ENCODE data around the gene ORC1. TPM values are rescaled to one million over a fixed set of nuclear protein-coding genes. Genes with fewer than 3 reads are reported as not detected.

ORC1 gene
- total RNA-seq, 1 experiment from 2014 or later, result 14.0 TPM

DNA sequence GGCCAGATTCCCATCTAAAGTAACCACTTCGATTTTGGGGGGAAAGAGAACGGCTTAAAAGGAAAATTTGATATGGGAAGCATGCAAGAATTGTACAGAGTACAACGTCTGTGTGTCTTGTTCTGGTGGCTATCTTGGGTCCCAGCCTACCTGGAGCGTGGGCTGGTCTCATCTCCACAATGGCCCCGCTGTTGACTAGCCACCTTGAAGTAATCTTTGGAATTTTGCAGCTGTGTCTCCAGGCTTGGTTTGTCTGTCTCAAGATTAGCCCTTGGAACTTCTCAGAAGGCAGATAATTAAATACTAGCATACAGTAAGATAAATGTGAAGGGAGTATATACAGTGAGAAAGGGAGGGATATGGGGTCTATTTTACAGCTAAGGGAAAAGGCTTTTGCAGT, 37.0 kb downstream of the ORC1 start:
- BruUV-seq (replicated peaks), result no TSS peak
- H3K4me3 Mint-ChIP-seq (ENCODE audit: unreplicated experiment), result peak overlapping the region; percentile 96
- ChIA-PET POLR2A (no interaction called here), CTCF (interaction anchor here (1.2 to 2.6 kb wide), 2 partner anchors 18 to 37 kb away, joined by 5 to 8 read pairs; partner anchors contain the start of genes ORC1 and PRPF38A)
- H3K4me1 ChIP-seq, result peaks cover 6% of the 10 kb centered on the region; the same call in 1 of the 2 replicates
- TF ChIP-seq, protein P1, sequence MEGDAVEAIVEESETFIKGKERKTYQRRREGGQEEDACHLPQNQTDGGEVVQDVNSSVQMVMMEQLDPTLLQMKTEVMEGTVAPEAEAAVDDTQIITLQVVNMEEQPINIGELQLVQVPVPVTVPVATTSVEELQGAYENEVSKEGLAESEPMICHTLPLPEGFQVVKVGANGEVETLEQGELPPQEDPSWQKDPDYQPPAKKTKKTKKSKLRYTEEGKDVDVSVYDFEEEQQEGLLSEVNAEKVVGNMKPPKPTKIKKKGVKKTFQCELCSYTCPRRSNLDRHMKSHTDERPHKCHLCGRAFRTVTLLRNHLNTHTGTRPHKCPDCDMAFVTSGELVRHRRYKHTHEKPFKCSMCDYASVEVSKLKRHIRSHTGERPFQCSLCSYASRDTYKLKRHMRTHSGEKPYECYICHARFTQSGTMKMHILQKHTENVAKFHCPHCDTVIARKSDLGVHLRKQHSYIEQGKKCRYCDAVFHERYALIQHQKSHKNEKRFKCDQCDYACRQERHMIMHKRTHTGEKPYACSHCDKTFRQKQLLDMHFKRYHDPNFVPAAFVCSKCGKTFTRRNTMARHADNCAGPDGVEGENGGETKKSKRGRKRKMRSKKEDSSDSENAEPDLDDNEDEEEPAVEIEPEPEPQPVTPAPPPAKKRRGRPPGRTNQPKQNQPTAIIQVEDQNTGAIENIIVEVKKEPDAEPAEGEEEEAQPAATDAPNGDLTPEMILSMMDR (IDR thresholded peaks at IDR 0.05; ENCODE audit: insufficient read depth in 1 of 2, low read depth in 1 of 2, low read length in 1 of 2, severe bottlenecking in 1 of 2, unreplicated experiment in 1 of 2), result no peak
- no peak overlapping the region for H3K4me3 ChIP-seq (ENCODE audit: low read depth, low read length)
- H3K9me3 ChIP-seq, result no peaks in the 10 kb centered on the region
- no peaks in the 10 kb centered on the region for H3K36me3 ChIP-seq (ENCODE audit: control insufficient read depth, insufficient read depth, low read length)
- H3K27me3 Mint-ChIP-seq (ENCODE audit: insufficient read depth, unreplicated experiment), result no peaks in the 10 kb centered on the region
- H3K4me1 Mint-ChIP-seq (ENCODE audit: low read depth, unreplicated experiment), result peaks cover 9% of the 10 kb centered on the region
- H3K27ac Mint-ChIP-seq (ENCODE audit: unreplicated experiment), result no peak overlapping the region
- no peaks in the 10 kb centered on the region for H3K9me3 Mint-ChIP-seq (ENCODE audit: unreplicated experiment)
- DNase-seq, result no peak
- peaks cover 31% of the 10 kb centered on the region for H3K36me3 Mint-ChIP-seq (ENCODE audit: insufficient read depth, unreplicated experiment)
- no peaks in the 10 kb centered on the region for H3K27me3 ChIP-seq (replicated peaks; ENCODE audit: control insufficient read depth, insufficient read depth, low read length)
- intact Hi-C loops (cut with micrococcal nuclease; ENCODE audit: unreplicated experiment), result no loop called here

DNA sequence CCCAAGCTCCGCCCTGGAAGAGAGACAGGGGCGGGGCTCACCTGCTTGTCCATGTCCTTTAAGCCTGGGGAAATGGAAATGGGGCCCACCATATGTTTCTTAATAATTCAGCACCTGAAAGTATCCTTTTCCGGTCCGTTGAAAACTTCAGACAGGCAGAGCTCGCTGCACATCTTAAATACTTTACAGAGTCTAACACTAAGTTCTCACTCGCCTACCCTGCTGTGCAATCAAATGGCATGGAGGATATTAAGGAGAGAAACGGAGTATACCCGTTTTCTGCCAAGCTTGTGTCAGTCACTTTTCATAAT, 37.8 kb downstream of the ORC1 start:
- Mint-ChIP-seq H3K36me3 (ENCODE audit: insufficient read depth, unreplicated experiment) (peaks cover 35% of the 10 kb centered on the region), H3K27ac (ENCODE audit: unreplicated experiment) (no peak overlapping the region), H3K9me3 (ENCODE audit: unreplicated experiment) (no peaks in the 10 kb centered on the region), H3K4me1 (ENCODE audit: low read depth, unreplicated experiment) (peaks cover 9% of the 10 kb centered on the region), H3K27me3 (ENCODE audit: insufficient read depth, unreplicated experiment) (no peaks in the 10 kb centered on the region), H3K4me3 (ENCODE audit: unreplicated experiment) (peak overlapping the region; percentile 96)
- H3K27me3 ChIP-seq (replicated peaks; ENCODE audit: control insufficient read depth, insufficient read depth, low read length), result no peaks in the 10 kb centered on the region
- TF ChIP-seq, protein P1 (IDR thresholded peaks at IDR 0.05; ENCODE audit: insufficient read depth in 1 of 2, low read depth in 1 of 2, low read length in 1 of 2, severe bottlenecking in 1 of 2, unreplicated experiment in 1 of 2), result no peak
- POLR2A ChIA-PET, result interaction anchor here (0.5 to 1.0 kb wide), 3 partner anchors 38 to 521 kb away, joined by 3 to 5 read pairs (median 5); partner anchors contain the start of genes ORC1, PRPF38A and TXNDC12
- peak overlapping the region; percentile 83 for H3K4me3 ChIP-seq (ENCODE audit: low read depth, low read length)
- CTCF ChIA-PET, result interaction anchor here (0.5 to 2.6 kb wide), 6 partner anchors 18 to 793 kb away, joined by 3 to 9 read pairs (median 4); partner anchors contain the start of genes ORC1 and PRPF38A
- no TSS peak for BruUV-seq (replicated peaks)
- H3K36me3 ChIP-seq (ENCODE audit: control insufficient read depth, insufficient read depth, low read length), result peaks cover 1% of the 10 kb centered on the region
- intact Hi-C loops (cut with micrococcal nuclease; ENCODE audit: unreplicated experiment), result loop anchor here (1.0 kb wide), 1 partner anchor 38 kb away; the partner anchor contains the start of genes ORC1 and PRPF38A
- H3K9me3 ChIP-seq, result no peaks in the 10 kb centered on the region
- DNase-seq, result no peak
- H3K4me1 ChIP-seq, result peaks cover 6% of the 10 kb centered on the region; the same call in 1 of the 2 replicates

DNA sequence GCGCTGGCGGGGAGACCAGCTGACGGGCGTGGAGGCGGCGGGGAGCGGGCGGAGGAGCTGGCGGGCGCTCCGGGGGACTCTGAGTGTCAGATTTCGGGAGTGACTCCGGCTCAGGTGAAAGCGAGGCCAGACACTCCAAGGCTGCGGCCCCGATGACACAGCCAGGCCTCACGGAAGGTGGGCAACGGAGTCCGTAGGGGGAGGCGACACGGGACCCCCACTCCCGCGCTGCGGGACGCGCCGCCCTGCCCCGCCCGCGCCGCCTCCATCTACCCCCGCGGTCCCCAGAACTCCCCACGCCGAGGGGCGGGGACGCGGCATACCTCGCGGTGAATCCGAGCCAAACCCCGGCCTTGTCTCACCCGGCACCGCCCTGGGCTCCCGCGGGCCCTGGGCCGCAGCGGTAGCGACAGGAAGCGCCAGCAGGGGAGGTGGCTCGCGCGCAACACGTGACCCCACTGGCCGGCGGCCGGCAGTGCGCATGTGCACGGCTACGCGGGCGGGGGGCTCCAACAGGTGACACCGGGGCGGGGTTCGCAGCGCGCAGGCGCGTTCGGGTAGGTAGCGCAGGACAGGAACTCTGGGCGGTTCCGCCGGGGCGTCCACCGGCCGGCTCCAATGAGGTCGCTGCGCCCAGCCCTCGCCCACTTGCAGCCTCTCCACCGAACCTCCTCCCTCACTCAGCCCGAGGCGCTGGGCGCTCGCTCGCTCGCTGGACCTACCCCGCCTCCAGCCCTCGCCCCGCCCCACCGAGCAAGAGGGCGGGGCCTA, 38.3 kb downstream of the ORC1 start, which contains the start of gene CC2D1B:
TSS of gene CC2D1B (minus strand) at position 460 of the 771 bp plus-strand sequence. CDS start 1,585 bp downstream, outside the sequence.
- intact Hi-C loops (cut with micrococcal nuclease; ENCODE audit: unreplicated experiment), result loop anchor here (1.0 kb wide), 1 partner anchor 38 kb away; the partner anchor contains the start of genes ORC1 and PRPF38A
- Mint-ChIP-seq H3K4me3 (ENCODE audit: unreplicated experiment) (peak within 1 kb of the TSS; percentile 96), H3K27me3 (ENCODE audit: insufficient read depth, unreplicated experiment) (no peaks in the 10 kb centered on the region), H3K4me1 (ENCODE audit: low read depth, unreplicated experiment) (peaks cover 9% of the 10 kb centered on the region), H3K36me3 (ENCODE audit: insufficient read depth, unreplicated experiment) (peaks cover 32% of the 10 kb centered on the region), H3K9me3 (ENCODE audit: unreplicated experiment) (no peaks in the 10 kb centered on the region), H3K27ac (ENCODE audit: unreplicated experiment) (peak within 1 kb of the TSS; percentile 95)
- TSS peak; percentile 76 for BruUV-seq (replicated peaks)
- Histone ChIP-seq H3K9me3 (no peaks in the 10 kb centered on the region), H3K27me3 (replicated peaks; ENCODE audit: control insufficient read depth, insufficient read depth, low read length) (no peaks in the 10 kb centered on the region), H3K36me3 (ENCODE audit: control insufficient read depth, insufficient read depth, low read length) (peaks cover 2% of the 10 kb centered on the region), H3K4me3 (ENCODE audit: low read depth, low read length) (peak within 1 kb of the TSS; percentile 83), H3K4me1 (peaks cover 6% of the 10 kb centered on the region; the same call in 1 of the 2 replicates)
- ChIA-PET CTCF (interaction anchor here (0.5 to 2.6 kb wide), 7 partner anchors 15 to 793 kb away, joined by 3 to 9 read pairs (median 3); partner anchors contain the start of genes ORC1 and PRPF38A), POLR2A (interaction anchor here (0.5 to 1.0 kb wide), 3 partner anchors 38 to 520 kb away, joined by 3 to 5 read pairs (median 5); partner anchors contain the start of genes ORC1, PRPF38A and TXNDC12)
- TF ChIP-seq, protein P1 (IDR thresholded peaks at IDR 0.05; ENCODE audit: insufficient read depth in 1 of 2, low read depth in 1 of 2, low read length in 1 of 2, severe bottlenecking in 1 of 2, unreplicated experiment in 1 of 2), result peak in 1 of 2 experiments; percentile 15
- DNase-seq, result peak; percentile 99
